Lower leg skin (tissue), 3 donors: ENCODE results near the gene A4GALT.

Source experiments
- POLR2A ChIP-seq, 2 donors: fragments of 450-650 bp; IDR thresholded peaks; one replicate each; pipeline ENCODE4 v1.6.1; 2016 to 2017; ENCODE audit warnings: antibody characterized with exemption in 2 of 2, mild to moderate bottlenecking in 1 of 2, moderate library complexity in 1 of 2
- TF ChIP-seq, protein P1 (sequence below), 3 donors: fragments of 450-650 bp; IDR thresholded peaks; one replicate each; pipeline ENCODE4 v1.5.1; 2016; ENCODE audit warnings: antibody characterized with exemption in 3 of 3, mild to moderate bottlenecking in 3 of 3, moderate library complexity in 2 of 3

DNA sequence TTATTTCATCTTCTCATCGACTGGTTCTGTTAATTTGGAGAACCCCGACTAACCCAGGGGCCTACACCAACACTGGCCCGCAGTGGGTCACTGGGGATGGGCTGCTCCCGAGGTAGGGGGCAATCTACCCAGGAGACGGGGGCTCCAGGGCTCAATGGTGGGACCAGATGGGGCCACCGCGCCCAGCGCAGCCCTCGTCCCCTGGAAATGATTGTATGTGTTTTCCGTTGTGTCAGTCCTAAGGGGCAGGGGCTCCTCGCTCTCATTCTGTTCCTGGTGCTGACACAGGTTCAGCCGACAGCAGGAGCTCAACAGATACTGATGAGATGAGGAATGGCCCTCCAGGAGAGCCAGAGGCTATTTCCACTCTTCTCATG, 20.7 kb downstream of the A4GALT start:
- TF ChIP-seq POLR2A (IDR thresholded peaks at IDR 0.05) = no peak
- TF ChIP-seq, protein P1, sequence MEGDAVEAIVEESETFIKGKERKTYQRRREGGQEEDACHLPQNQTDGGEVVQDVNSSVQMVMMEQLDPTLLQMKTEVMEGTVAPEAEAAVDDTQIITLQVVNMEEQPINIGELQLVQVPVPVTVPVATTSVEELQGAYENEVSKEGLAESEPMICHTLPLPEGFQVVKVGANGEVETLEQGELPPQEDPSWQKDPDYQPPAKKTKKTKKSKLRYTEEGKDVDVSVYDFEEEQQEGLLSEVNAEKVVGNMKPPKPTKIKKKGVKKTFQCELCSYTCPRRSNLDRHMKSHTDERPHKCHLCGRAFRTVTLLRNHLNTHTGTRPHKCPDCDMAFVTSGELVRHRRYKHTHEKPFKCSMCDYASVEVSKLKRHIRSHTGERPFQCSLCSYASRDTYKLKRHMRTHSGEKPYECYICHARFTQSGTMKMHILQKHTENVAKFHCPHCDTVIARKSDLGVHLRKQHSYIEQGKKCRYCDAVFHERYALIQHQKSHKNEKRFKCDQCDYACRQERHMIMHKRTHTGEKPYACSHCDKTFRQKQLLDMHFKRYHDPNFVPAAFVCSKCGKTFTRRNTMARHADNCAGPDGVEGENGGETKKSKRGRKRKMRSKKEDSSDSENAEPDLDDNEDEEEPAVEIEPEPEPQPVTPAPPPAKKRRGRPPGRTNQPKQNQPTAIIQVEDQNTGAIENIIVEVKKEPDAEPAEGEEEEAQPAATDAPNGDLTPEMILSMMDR (IDR thresholded peaks at IDR 0.05) = no peak
